GM21447 (cell line): ENCODE measurements around the gene GFRAL.
"Not testable (repeated sequence)": the region's sequence is repeated elsewhere in the genome, so short reads cannot be mapped to it uniquely, and the experiment has no call there.

Source experiments
- ATAC-seq: cut with Tn5 transposase; IDR thresholded peaks from one replicate; pipeline ENCODE4 v1.9.1; 2021; ENCODE audit not compliant: unreplicated experiment

Gene GFRAL, protein sequence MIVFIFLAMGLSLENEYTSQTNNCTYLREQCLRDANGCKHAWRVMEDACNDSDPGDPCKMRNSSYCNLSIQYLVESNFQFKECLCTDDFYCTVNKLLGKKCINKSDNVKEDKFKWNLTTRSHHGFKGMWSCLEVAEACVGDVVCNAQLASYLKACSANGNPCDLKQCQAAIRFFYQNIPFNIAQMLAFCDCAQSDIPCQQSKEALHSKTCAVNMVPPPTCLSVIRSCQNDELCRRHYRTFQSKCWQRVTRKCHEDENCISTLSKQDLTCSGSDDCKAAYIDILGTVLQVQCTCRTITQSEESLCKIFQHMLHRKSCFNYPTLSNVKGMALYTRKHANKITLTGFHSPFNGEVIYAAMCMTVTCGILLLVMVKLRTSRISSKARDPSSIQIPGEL

DNA sequence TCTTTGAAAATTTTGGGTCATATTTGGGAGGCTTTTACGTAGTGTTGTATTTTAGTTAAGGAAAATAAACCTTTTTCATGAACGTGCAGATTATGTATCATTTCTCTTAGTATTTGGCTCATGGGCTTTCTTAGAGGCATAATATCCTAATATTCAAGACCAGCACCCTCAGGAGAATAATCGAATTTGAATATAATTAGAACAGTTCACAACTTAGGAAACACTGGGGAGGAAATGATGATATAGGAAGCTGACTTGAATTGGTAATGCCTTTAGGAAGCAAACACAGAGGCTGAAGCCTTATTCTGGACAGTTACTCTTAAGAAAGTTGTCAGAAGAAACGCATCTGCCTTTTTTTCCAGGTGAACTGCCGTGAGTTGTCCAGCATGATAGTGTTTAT, at the start of gene GFRAL:
GFRAL (plus strand) TSS at position 301 of the 400 bp plus-strand sequence; CDS start at position 387, 86 bp downstream.
- ATAC-seq = no peak

DNA sequence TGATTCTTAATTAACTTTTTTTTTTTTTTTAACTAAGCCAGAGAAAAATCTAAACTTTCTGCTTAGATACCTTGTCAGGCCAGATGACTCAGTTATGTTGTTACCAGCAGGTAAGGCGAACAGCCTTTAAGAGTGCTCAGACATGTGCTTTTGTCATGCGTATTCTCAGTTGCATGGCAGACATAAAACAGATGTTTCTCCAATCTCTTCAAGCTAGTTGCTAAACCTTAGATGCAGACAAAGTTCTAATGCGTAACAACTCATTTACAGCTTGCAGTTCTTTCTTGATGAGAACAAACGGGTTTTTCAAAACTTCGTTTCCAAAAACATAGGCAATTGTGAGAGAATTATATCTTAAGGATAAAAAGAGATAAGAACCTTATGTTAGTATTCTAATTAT, 49.6 kb upstream of the GFRAL start:
- no peak for ATAC-seq

DNA sequence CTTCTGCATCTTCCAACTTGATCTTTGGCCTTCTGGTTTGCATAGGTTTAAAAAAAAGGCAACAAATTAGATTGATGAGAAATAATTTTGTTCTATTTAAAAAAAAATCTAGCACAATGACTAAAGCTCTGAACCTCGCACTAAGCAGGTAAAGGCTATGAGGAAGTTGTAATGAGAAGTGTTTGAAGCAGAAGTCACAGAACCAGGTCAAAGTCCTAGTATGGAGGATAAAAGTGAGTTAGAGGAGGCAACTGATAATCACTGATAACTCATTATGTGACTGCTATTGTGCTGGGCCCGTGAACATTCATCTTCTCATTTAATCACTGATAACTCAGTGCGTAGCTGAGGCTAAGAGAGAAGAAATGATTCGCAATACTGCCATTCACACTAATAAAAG, 46.1 kb upstream of the GFRAL start:
- ATAC-seq = no peak

DNA sequence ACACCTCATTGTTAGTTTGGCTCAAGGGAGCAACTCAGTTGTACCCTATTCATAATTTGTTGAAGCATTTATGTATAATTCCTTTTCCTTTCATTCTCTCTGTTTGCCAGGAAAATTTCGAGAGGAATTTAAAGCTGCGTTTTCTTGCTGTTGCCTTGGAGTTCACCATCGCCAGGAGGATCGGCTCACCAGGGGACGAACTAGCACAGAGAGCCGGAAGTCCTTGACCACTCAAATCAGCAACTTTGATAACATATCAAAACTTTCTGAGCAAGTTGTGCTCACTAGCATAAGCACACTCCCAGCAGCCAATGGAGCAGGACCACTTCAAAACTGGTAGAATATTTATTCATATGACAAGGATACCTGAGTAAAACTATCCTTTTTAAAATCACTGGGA, 45.2 kb upstream of the GFRAL start:
- no peak for ATAC-seq

DNA sequence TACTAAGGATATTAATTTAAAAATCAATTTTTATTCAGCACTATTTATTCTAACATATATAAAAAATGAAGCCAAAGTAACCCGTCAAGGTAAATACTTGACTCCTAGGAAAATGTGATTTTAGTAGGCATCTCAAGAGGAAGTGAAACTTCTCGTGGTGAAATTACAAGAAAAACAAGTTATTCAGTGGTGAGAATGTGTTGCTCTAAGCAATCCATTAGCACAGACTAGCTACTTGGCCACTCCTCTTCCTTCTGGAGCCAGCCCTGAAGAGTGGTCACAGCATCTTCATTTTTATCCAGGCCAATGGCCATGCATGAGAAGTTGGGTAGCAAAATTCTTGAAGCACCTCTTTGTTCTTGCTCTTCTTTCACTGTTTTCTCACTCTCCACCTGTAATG, 40.4 kb upstream of the GFRAL start:
- ATAC-seq = no peak

DNA sequence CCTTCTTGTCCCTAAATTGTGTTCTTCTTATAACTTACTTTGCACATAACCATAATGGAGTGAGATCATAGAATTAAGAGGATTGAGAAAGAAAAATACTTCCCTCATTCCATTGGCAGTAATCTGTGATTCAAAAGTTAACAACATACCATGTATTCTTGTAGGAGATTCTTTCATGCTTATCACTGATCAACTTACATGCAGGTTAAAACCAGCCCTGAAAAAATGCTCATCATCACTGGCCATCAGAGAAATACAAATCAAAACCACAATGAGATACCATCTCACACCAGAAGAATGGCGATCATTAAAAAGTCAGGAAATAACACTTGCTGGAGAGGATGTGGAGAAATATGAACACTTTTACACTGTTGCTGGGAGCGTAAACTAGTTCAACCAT, 36.5 kb upstream of the GFRAL start:
- no peak for ATAC-seq

DNA sequence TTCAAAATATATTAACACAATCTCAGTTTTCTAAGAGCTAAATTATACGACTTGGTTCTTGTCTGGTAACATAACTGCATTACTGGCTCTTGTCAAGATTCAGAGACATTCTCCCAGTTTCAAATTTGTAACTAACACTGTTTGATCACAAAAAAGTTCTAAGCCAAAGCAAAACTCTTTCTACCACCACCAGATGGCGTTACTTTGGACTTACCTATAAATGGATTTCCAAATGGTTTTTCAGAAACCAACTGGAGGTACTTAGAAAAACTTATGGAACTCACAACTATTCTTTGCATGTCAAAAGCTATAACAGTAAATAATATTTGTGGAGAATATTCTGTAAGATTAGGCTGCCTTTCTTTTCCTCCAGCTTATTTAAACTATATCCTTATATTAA, 34.2 kb upstream of the GFRAL start:
- ATAC-seq = no peak

DNA sequence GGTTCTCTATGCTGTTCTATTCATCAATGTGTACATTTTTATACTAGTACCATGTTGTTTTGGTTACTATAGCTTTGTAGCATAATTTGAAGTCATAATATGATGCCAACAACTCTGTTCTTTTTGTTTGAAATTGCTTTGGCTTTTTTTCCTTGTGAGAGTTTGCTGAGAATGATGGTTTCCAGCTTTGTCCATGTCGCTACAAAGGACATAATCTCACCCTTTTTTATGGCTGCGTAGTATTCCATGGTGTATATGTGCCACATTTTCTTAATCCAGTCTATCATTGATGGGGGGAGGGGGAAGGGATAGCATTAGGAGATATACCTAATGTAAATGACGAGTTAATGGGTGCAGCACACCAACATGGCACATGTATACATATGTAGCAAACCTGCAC, 30.1 kb upstream of the GFRAL start:
- ATAC-seq = not testable (repeated sequence)

DNA sequence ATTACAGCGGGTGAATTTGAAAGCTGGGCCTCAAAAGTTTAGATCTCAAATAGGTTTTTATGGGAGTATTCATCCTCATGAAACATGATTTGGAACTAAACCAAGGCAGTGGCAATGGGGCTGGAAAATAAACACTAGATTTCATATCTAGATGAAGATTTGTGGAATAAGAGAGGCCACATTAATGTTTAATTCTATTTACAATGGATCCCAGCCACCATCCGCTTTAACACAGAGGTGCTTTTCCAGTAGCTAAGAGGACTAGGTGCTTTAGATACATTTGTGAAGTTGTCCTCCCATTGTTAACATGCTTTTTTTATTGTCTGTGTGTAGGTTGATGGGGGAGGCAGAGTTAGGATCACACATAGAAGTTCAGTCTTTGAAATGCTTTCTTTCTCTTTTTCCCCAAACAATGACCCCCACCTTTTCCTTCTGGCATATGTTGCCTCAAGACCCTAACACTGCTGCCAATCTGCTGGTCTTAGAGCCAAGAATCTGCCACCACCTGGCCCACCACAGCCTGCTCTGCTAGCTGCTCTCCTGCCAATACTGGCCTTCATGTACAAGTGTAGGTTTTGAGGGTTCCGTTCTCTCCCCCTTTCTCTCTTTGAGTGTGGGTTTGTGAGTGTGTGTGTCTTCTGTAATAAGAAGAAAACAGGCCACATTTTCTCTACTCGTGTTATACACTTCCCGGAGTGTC, 27.8 kb upstream of the GFRAL start:
- no peak for ATAC-seq

DNA sequence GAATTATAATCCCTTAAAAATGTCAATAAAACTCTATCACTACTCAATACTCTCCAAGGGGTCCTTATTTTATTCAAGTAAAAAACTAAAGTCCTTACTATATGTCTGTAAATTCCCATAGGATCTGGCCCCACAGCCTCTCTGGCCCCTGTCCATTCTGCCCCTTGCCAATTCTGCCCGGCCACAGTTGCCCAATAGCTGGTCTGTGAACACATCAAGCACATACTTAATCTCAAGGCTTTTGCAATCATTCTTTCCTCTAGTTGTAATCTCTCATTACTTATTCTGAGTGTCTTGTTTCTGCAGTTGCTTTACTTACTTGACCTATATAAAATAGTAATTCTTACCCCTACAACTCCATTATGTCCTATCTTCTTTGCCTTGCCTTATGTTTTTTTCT, 22.5 kb upstream of the GFRAL start:
- no peak for ATAC-seq

DNA sequence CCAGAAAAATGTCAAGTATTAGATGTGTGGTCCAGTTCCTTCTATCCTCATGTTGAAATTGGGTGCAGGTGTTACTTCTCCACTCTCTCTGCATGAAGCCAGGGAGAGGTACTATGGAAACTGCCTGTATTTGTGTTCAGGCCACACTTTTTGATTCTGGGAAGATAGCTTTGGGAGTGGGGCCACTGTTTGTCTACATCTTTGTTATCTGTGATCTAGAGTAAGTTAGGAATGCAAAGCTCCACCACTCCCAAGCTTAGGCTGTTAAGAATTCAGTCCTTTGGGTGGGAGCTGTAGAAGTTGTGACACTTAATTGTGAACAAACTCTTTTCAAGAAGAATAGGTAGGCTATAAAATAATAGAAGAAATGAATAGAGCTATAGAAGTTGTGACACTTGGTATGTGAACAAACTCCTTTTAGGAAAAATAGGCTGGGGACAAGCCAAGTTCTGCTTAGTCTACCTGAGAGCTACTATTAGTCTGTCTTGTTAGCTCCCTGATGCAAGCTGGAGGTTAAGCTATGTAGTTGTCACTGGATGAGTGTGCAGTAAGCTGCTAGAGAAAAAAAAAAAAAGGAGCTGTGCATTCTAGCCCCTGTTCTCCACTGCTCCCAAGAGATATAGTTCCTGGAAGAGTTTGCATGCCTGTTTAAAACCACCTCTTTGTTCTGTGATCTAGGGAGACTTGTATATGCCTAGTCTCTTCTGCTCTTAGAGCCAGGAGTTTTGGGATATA, 7.1 kb upstream of the GFRAL start:
- no peak for ATAC-seq

DNA sequence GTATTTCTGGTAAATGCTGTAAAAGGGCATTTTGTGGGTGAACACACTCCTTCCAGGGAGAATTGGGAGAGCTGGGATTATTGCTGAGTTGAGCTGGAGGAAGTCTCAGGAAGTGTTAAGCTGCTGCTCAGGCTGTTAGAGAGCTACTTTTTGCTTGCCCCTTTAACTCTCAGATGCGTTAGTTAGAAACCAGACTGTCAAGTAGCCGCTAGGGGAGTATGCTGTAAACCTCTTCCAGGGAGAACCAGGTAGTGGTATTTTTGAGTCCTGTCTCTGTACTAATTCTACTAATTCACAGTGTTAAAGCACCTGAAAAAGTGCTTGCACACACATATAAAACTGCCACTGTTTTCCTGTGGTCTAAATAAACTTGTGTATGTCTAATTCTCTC, 6.6 kb upstream of the GFRAL start:
- ATAC-seq = no peak

DNA sequence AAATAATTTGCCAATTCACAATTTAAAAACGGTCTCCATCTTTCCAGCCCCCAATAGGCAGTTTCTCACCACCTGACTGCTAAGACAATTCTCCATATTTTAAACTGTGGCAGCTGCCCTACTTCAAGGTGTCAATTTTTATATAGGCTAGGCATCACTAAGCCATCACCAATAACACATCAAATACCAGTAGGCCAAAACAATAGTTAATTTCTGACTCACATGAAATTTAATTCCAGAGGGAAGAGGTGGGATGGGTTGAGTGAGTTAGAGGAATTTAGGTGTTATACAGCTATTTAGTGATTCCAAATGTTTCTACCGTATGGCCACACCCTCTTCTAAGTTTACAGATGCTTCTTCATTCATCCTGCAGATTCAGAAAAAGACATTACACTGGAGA, 49.9 kb downstream of the GFRAL start:
- ATAC-seq = no peak

DNA sequence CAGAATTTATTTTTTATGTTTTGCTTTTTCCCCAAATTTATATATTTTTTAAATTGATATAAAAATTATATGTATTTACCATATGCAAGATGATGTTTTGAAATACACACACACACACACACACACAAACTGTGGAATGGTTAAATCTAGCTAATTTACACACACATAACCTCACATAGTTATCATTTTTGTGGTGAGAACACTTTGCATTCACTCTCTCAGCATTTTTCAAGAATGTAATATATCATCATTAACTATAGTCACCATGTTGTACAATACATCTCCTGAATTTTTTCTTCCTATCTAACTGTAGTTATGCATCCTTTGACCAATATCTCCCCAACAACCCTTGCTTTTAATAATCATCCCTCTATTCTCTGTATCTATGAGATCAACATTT, 52.2 kb downstream of the GFRAL start:
- no peak for ATAC-seq

DNA sequence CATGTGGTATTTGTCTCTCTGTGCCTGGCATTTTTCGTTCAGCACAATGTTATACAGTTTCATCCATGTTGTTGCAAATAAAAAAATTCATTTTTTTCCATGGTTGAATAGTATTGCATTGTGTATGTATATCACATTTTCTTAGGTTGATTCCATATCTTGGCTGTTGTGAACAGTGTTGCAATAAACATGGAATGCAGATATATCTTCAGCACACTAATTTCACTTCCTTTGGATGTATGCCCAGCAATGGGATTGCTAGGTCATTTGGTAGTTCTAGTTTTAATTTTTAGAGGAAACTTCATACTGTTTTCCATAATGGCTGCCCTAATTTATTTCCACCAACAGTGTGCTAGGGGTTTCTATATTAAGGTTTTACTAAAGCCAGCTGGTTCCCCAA, 52.6 kb downstream of the GFRAL start:
- ATAC-seq = no peak

DNA sequence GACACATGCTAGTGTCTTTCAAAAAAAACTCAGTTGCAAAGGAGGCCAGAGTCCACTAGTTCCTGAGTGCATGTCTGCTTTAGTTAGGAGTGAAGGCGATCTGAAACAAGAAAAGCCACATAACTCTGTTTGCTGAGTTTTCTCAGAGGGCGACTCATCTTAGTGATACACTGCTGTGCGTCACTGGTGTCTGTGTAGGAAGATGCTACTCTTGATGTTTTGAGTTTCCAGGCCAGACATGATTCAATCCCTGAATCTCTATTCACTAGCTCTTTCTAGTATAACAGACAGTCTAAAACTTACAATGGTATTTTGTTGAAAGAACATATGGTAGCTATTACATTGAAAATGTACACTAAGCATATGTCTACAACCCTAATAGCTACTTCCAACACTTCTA, 60.9 kb downstream of the GFRAL start:
- ATAC-seq = no peak

DNA sequence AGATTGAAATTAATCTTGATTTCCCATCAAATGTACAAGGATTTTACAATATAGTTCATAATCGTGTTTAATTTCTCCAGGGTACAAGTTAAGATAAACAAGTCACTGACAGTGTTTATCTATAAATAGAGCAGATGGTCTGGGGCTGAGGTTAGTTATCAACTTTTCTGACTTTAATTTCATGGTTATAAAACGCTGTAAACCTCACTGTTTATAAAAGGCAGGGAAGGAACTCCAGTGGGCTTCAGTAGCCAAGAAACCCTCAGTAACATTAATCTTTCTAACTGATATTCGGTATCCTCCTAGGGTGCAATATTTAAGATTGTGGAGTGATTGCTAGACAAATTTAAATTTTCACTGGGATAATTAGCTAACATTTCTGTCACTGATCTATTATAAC, 68.6 kb downstream of the GFRAL start:
- ATAC-seq = no peak

DNA sequence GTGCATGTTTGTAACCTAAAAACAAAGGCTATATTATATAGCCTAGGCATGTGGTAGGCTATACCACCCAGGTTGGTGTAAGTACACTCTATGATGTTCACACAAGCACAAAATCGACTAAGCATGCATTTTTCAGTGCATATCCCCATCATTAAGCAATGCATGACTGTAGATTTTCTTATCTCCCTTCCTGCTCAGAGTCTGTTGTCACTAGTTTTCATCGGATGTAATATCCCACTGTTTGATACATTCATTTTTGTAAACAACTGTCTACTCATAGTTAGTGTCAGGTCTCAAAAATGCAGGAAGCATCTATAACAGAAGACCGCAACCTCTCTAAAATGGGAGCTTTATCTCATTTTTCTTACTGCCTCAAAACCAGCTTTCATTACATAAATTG, 70.7 kb downstream of the GFRAL start:
- ATAC-seq = no peak

DNA sequence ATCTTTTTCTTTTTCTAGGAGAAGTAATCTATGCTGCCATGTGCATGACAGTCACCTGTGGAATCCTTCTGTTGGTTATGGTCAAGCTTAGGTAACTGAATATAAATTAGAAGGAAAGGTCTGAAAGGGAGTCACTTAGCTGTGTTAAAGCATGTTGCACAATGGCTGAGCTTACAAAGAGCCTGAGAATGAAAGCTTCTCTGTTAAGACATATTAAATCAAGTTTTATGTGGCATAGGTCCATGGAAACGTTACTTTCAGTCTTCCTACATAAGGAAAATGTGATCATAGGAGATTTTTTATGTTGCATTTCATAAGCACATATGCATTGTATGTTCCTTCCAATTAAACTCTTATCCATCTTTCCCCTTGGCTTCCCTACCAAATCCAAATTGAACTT, 72.1 kb downstream of the GFRAL start:
- ATAC-seq = no peak

DNA sequence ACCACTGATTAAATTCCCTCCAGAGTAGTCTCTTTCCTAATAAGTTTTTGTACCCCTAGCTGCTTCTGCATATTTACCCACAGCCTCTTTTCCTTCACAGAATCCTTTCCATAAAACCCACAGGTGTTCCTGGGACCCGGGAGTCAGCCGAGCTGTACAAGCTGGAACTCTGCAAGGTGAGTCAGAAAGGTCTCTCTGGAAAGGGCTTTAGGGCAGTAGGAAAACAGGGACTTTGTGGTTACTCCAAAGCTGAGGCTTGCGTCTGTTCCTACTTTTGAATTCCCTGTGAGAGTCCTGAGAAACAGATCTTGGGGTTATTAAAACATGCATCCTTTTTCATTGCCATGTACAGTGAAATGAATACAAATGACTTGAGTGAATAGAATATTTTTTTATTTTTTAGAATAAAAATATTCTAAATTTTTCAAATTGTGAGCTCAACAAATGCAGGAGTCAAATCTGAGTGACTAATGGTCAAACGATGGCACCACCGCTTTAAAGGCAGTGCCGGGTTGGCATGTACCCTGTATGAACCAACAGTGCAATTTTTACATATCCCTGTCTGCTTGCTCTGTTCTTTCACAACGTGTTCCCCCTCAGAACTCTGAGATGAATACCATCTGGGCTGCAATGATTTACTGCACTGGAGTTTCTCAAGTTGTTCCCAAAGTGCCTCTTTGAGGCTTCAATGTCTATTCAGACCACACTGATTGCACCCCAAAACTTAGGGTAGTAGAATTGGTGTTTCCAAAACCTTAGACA, 78.4 kb downstream of the GFRAL start:
- ATAC-seq = no peak

DNA sequence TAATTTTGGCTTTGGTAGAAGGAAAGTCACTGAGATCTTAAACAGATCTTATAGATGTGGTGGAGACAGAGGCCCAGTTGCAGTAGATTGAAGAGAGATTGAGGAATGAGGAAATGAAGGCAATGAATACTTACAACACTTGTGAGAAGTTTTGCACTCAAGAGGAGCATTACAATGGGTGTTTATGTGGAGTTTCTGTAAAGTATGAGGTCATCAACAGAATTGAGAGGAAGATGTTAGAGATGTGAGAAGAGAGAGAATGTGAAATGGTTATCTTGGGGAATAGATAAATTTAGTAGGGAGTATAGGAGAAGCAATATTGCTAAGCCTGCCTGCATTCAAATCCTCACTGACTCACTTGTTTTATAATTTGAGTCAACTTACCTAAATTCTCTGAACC, 83.4 kb downstream of the GFRAL start:
- no peak for ATAC-seq
